Activated T-helper 2 cell treated with anti-CD3 and anti-CD28 coated beads, Interferon-gamma antibody, Interleukin-2, Interleukin-4, amounts not matched to agents 10 μg/mL and 5 μg/mL and 100 μg/mL, durations not matched to agents 14 hours and 24 hours and 36 hours (primary cell): ENCODE results near the gene HNRNPA3. TPM values are rescaled to one million over a fixed set of nuclear protein-coding genes. Genes with fewer than 3 reads are reported as not detected.

Experiments
- DNase-seq: peaks from one replicate; pipeline ENCODE4 v3.0.0; 2021; ENCODE audit warnings: low spot score
- H3K27ac Mint-ChIP-seq: one replicate; pipeline ENCODE4 v1.8.0; 2021; ENCODE audit warnings: mixed read lengths
- H3K27me3 Mint-ChIP-seq: one replicate; pipeline ENCODE4 v1.8.0; 2021; ENCODE audit warnings: low read depth, mixed read lengths
- H3K36me3 Mint-ChIP-seq: one replicate; pipeline ENCODE4 v1.8.0; 2021; ENCODE audit warnings: low read depth, mixed read lengths
- H3K4me1 Mint-ChIP-seq: one replicate; pipeline ENCODE4 v1.8.0; 2021; ENCODE audit warnings: low read depth, mixed read lengths
- H3K4me3 Mint-ChIP-seq: one replicate; pipeline ENCODE4 v1.8.0; 2021; ENCODE audit warnings: low read depth, mild to moderate bottlenecking, moderate library complexity, mixed read lengths
- H3K9me3 Mint-ChIP-seq: one replicate; pipeline ENCODE4 v1.8.0; 2021; ENCODE audit warnings: mixed read lengths
- intact Hi-C: fragments of 100-400 bp; cut with micrococcal nuclease; formaldehyde crosslinking; loops from one replicate; pipeline ENCODE4 v1.15.1; 2023
- total RNA-seq: library from RNA; stranded (reverse); gene quantifications from 2 replicates; pipeline ENCODE4 v1.2.3, GENCODE V29; 2022

HNRNPA3 gene
- 322 and 323 TPM in 2 replicates for total RNA-seq

DNA sequence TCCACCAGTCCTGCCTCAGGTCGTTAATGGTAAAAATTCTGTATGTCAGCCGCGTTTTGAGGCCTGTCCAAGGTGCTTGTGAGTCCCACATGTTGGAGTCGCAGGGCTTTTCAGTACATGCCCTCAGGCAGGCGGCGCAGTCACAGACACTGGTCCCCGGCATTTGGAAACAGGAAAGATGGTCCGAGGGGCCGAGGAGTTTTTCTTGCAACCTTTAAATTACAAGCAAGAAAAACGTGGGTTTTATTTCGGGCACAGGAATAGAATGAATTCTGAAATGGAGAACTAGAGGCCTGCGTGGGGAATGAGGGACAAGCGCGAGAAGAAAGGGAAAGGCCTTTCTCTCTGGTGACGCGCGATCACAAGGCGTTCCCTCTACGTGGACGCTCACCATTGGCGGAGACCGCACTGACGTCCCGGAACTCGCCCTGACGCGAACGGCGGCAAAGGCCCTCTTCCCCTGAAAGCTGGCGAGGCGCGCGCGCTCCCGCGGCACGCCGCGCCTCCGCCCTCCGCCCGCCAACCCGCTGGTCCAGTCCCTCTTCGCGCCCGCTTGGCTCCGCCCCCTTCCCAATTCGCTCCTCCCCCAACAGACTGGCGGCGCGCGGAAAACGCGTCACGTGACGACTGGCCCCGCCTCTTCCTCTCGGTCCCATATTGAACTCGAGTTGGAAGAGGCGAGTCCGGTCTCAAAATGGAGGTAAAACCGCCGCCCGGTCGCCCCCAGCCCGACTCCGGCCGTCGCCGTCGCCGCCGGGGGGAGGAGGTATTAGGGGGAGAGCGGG lies at the start of gene HNRNPA3:
TSS of gene HNRNPA3 (plus strand) at position 689 of the 785 bp plus-strand sequence. CDS start at position 695, 6 bp downstream.
- peak within 1 kb of the TSS; percentile 100 for H3K27ac Mint-ChIP-seq
- DNase-seq = peak; percentile 100
- H3K4me1 Mint-ChIP-seq = peaks cover 33% of the 10 kb centered on the region
- peak within 1 kb of the TSS; percentile 96 for H3K4me3 Mint-ChIP-seq
- no peaks in the 10 kb centered on the region for H3K9me3 Mint-ChIP-seq
- no peaks in the 10 kb centered on the region for H3K27me3 Mint-ChIP-seq
- peaks cover 50% of the 10 kb centered on the region for H3K36me3 Mint-ChIP-seq
- intact Hi-C loops = loop anchor here (1.0 to 10.0 kb wide), 6 partner anchors 29 to 341 kb away; partner anchors contain the start of gene AGPS

DNA sequence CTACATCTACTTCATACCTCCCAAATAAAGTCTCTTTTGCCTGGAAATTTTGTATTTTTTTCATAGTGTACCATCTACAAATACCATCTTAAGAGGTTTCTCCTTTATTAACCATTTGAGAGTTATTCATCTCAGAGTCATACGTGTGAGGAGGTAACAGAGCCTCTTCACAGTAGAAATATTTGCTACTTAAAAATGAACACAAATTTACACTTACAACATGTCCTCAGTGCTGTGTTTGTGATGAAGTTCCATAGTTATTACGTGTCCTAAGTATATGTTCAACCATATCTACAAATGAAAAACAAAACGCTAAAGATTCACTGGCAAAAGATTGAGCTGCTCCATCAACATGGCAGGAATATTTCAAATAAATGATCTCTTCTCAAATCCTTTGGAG lies 48.5 kb upstream of the HNRNPA3 start:
- no peak for DNase-seq
- Mint-ChIP-seq H3K4me1 (peaks cover 23% of the 10 kb centered on the region), H3K4me3 (no peak overlapping the region), H3K9me3 (no peaks in the 10 kb centered on the region), H3K27ac (no peak overlapping the region), H3K36me3 (no peaks in the 10 kb centered on the region), H3K27me3 (peaks cover 8% of the 10 kb centered on the region)
- intact Hi-C loops = loop anchor here (1.0 to 10.0 kb wide), 6 partner anchors 99 to 603 kb away; a partner anchor contains a TSS

- intact Hi-C loops = loop anchor here (1.0 to 10.0 kb wide), 6 partner anchors 99 to 603 kb away; a partner anchor contains a TSS
- H3K4me1 Mint-ChIP-seq = peaks cover 28% of the 10 kb centered on the region
- no peaks in the 10 kb centered on the region for H3K36me3 Mint-ChIP-seq
- H3K4me3 Mint-ChIP-seq = no peak overlapping the region
- peak; percentile 65 for DNase-seq
- no peaks in the 10 kb centered on the region for H3K9me3 Mint-ChIP-seq
- peaks cover 6% of the 10 kb centered on the region for H3K27me3 Mint-ChIP-seq
- no peak overlapping the region for H3K27ac Mint-ChIP-seq
Observed at GRCh38 chr2:177164584-177165052, 48.0 kb upstream of the HNRNPA3 start.

GRCh38 chr2:177165061-177165583 lies 47.5 kb upstream of the HNRNPA3 start:
- Mint-ChIP-seq H3K36me3 (no peaks in the 10 kb centered on the region), H3K27ac (no peak overlapping the region), H3K9me3 (no peaks in the 10 kb centered on the region), H3K4me3 (no peak overlapping the region), H3K4me1 (peaks cover 32% of the 10 kb centered on the region), H3K27me3 (peaks cover 6% of the 10 kb centered on the region)
- DNase-seq = no peak
- intact Hi-C loops = loop anchor here (10.0 kb wide), 1 partner anchor 450 kb away; a partner anchor contains a TSS

DNA sequence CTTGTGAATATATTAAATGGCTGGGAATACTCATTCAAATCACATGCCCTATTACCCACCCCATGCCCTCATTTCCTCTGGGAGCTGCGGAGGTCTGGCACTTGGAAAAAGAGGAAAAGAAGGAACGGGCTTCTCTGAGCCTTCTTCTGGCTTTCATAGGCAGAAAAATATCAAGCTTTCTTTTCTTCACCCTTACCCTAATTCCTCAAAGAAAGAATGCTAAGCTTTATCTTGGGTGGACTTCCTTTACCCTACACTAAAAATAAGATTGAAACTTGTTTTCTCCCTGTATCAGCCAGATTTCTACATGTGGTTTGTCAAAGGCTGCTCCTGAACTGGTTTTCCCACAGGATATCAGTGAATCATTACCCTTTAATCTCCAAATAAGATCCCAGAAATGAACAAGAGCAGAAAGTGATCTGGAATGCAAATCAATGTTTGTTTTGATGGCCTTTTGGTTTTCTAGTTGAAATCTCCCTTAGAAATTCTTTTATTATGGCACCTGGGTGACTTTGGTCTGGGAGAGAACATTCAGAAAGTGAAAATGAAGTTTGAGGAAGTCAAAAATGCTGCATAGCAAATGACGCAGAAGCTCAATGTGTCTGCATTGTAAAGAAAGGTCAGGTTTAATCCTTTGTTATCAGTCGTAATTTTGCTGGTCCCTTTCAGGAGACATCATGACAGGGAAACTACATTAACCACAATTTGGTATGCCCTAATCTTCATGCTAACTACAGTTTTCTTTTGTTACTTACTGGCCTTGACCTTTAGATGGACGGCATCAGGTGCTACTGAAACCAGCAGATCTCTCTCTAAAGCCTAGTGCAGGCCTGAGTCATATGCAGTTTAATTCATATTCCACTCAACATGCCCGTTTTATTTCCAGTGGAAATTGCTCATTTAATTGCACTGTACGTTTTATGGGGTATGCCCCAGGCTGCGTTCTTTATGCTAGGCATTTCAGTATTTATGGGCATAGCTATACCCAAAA lies 46.6 kb upstream of the HNRNPA3 start:
- Mint-ChIP-seq H3K4me3 (peak overlapping the region; percentile 52), H3K4me1 (peaks cover 34% of the 10 kb centered on the region), H3K27ac (peak overlapping the region; percentile 65), H3K27me3 (peaks cover 3% of the 10 kb centered on the region), H3K36me3 (no peaks in the 10 kb centered on the region), H3K9me3 (no peaks in the 10 kb centered on the region)
- intact Hi-C loops = loop anchor here (1.0 to 10.0 kb wide), 3 partner anchors 46 to 449 kb away; partner anchors contain the start of gene HNRNPA3
- DNase-seq = no peak

DNA sequence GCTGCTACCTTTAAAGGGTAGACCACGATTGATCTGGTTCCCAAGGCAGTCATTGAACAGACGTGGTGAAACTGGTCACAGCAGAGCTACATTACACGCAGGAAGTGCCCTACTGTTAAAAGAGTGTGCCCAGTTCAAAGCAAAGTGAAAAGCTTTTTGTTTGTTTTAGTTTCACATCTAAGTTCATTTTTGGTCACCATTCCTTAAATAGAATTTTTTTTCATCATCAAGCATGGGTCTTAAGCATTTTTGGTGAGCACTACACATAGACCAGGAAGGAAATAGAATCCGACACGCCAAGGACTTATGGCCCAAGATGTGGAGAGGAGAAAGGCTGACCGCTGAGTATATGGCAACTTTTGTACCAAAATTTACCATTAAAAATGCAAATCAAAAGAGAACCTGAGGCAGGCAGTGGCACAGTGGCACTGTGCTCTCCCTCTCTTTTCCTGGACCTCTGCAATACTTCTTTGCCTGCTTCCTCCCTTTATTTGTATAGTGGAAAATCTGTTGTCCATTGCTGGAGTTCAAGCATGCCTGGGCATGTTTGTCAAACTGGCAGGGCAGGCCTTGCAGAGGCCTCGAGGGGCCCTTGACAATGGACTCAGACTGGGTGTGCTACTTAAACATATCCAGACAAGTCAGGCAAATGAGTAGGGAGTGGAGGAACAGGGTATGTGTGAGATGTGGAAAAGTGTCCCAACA lies 42.6 kb upstream of the HNRNPA3 start:
- Mint-ChIP-seq H3K4me1 (peaks cover 32% of the 10 kb centered on the region), H3K27ac (peak overlapping the region; percentile 51), H3K27me3 (peaks cover 6% of the 10 kb centered on the region), H3K4me3 (no peak overlapping the region), H3K9me3 (no peaks in the 10 kb centered on the region), H3K36me3 (no peaks in the 10 kb centered on the region)
- intact Hi-C loops = loop anchor here (10.0 kb wide), 1 partner anchor 445 kb away; a partner anchor contains a TSS
- no peak for DNase-seq

- Mint-ChIP-seq H3K27me3 (peaks cover 12% of the 10 kb centered on the region), H3K4me1 (peaks cover 26% of the 10 kb centered on the region), H3K36me3 (no peaks in the 10 kb centered on the region), H3K9me3 (no peaks in the 10 kb centered on the region), H3K27ac (no peak overlapping the region), H3K4me3 (no peak overlapping the region)
- intact Hi-C loops = no loop called here
- DNase-seq = no peak
Observed at GRCh38 chr2:177171418-177171865, 41.2 kb upstream of the HNRNPA3 start.

GRCh38 chr2:177172034-177172880 lies 40.3 kb upstream of the HNRNPA3 start:
- Mint-ChIP-seq H3K4me1 (peaks cover 20% of the 10 kb centered on the region), H3K27ac (no peak overlapping the region), H3K9me3 (no peaks in the 10 kb centered on the region), H3K27me3 (peaks cover 12% of the 10 kb centered on the region), H3K36me3 (no peaks in the 10 kb centered on the region), H3K4me3 (no peak overlapping the region)
- intact Hi-C loops = no loop called here
- DNase-seq = no peak

DNA sequence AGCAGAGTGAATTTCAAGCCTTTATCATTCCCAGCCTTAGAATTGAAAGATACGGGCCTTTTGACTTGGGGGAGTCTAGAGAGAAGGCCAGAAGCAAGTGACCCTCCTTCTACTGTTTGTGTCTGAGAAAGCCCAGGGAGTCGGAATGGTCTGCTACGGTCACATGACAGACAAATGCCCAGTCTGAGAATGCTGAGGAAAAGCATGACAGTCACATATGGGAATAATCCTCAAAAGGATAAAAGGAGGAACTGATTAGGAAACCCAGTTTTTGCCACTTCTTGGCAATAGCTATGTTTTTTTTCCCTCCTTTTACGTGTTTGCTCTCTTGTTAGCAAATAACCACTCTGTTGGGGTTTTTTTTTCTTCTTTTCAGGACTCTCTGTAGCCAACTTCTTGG lies 38.1 kb upstream of the HNRNPA3 start:
- DNase-seq = no peak
- no peaks in the 10 kb centered on the region for H3K9me3 Mint-ChIP-seq
- H3K27ac Mint-ChIP-seq = no peak overlapping the region
- no peaks in the 10 kb centered on the region for H3K36me3 Mint-ChIP-seq
- H3K4me1 Mint-ChIP-seq = peaks cover 7% of the 10 kb centered on the region
- intact Hi-C loops = no loop called here
- peaks cover 14% of the 10 kb centered on the region for H3K27me3 Mint-ChIP-seq
- no peak overlapping the region for H3K4me3 Mint-ChIP-seq

DNA sequence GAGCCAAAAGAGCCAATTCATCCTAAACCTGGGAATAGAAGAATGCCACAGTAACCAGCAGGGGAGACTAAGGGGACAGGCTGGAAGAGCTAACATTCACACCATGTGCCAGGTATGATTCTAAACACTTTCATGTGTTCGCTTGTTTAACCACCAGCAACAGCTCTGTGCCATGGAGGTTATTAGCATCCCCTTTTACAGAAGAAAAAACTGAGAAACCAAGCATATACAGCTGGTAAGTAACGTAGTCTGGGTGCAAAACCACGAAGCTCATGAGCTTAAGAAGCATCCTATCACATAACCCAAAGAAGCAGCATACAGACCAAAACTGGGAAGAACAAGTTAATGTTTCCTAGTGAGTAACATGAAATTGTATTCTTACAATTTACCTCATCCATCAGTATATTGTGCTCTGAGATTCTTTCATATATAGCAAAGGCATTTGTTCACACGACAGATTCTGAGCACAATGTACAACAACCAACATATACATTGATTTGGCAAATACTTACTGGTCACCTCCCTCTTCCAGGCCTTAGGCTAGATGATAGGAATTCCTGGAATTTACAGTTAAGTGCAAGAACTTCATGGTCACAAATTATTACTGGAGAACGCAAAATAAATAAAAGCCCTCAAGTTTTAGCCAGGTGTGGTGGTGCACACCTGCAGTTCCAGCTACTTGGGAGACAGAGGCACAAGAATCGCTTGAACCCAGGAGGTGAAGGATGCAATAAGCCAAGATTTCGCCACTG lies 36.5 kb upstream of the HNRNPA3 start:
- no peak overlapping the region for H3K4me3 Mint-ChIP-seq
- H3K27me3 Mint-ChIP-seq = peaks cover 19% of the 10 kb centered on the region
- no peak for DNase-seq
- H3K9me3 Mint-ChIP-seq = no peaks in the 10 kb centered on the region
- no peaks in the 10 kb centered on the region for H3K36me3 Mint-ChIP-seq
- H3K4me1 Mint-ChIP-seq = no peaks in the 10 kb centered on the region
- no peak overlapping the region for H3K27ac Mint-ChIP-seq
- intact Hi-C loops = no loop called here

- H3K27ac Mint-ChIP-seq = no peak overlapping the region
- DNase-seq = no peak
- intact Hi-C loops = no loop called here
- H3K4me1 Mint-ChIP-seq = no peaks in the 10 kb centered on the region
- H3K9me3 Mint-ChIP-seq = no peaks in the 10 kb centered on the region
- no peak overlapping the region for H3K4me3 Mint-ChIP-seq
- H3K36me3 Mint-ChIP-seq = no peaks in the 10 kb centered on the region
- peaks cover 30% of the 10 kb centered on the region for H3K27me3 Mint-ChIP-seq
Observed at GRCh38 chr2:177178797-177179196, 33.8 kb upstream of the HNRNPA3 start.
